NOMO-1 treated with DMSO at 0.1 percent for 48 hours (cell line): ENCODE data around the gene C8A.

Experiments used
- DNase-seq: peaks from one replicate; lab custom pipeline; 2025; ENCODE audit not compliant: unreplicated experiment; lab: John Stamatoyannopoulos, UW

C8A gene

GRCh38 chr1:56854521-56855099, at the start of gene C8A:
TSS of gene C8A (plus strand) at chr1:56854797. CDS start at chr1:56854902, 105 bp downstream.
- no peak for DNase-seq

DNA sequence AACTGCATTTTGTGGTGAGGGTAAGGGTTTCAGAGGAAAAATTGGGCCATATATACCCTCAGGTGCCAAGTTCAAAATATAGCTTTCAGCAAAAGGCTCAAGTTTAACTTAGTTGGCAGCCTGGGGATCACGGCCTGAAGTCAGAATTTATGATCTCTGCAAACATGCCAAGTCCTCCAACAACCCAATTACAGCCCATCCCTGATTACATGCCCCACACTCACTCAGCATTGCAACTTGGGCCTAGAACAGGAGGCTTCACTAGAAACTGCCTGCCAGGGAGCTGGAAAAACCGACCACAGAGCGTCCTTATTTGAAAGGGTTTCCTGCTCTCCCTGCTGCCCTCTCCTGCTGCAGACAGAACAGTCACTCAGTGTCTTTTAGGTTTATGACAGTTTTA, 47.8 kb upstream of the C8A start:
- no peak for DNase-seq

- no peak for DNase-seq
Measured at GRCh38 chr1:56808410-56808809, 46.2 kb upstream of the C8A start.

DNA sequence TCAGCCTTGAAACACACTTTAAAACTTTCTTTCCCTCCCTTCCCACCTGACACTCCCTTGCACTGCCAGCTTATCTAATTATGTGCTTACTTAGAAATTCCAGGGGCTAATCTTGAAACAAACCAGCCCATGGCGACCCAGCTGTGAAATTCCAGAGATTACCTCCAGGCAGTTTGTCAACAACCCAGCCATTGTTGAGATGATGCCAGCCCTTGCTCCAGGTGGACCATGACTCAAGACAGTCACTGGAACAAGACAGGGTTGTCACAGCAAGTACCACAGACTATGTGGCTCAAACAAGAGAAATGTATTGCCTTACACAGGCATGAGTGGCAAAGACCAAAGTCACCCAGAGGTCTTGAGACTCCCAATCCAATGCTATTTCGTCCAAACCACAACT, 43.3 kb upstream of the C8A start:
- no peak for DNase-seq

DNA sequence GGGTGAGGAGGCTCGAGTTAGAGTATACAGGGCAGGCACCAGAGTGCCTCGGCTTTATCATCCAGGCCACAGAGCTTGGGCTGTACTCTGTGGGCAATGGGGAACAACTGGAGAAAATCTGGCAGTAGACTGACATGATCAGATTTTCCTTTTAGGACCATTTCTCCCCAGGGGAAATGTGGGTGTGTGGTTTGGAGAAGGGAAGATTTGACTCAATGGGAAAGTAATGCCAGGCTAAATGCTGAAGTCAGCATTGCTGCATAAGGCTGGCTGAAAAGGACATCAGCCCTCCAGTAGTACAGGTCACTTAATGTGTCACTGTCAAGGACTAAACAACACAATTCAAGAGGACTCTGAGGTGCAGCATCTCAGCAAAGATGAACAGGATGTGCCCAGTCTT, 40.4 kb upstream of the C8A start:
- no peak for DNase-seq

- DNase-seq, result no peak
Measured at GRCh38 chr1:56816264-56816663, 38.3 kb upstream of the C8A start.

DNA sequence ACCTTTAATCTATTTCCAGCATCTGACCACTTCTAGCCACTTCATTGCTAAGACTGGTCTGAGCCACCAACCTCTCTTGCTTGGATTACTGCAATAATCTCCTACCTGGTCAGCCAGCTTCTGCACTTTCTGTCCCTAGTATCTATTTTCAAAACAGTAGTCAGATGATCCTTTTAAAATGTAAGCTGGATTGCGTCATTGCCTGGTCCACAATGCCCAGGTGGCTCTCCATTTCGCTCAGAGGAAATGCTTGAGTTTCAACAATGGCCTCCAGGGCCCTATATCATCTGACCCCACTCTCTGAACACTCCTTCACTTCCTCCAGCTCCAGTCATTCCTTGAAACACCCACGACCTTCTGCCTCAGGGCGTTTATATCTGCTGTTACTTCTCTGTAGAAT, 37.7 kb upstream of the C8A start:
- no peak for DNase-seq

DNA sequence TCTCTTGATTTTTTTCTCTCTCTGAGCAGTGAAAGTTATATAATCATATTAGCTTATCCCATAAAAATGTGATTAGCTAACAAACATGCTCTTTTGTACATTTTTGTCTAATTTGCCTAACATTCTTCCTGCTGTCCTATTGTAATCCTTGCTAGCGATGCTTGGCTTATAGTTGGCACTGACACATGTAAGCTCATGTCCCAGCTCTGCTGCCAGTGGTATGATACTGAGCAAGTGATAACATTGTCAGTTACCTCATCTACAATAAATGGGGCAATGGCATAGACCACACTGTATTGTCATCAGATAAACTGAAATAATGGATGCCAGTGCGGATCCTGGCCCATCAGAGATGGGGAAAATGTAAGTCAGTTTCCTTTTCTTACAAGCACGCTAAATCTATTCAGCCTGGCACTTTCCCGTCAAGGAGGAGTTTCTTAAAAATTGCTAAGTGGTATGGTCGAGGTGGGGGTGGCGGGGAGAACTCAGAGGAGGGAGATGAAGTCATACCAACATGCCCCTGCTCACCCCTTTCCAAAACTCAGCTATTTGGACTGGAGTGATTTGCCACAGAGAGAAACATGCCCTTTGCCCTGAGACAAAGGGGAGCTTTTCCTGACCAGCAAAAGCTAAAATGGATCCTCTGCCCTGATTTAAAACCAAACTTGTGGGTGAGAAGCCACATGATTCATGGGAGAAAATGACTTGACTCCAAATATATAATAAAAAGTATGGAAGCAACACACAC, 36.7 kb upstream of the C8A start:
- DNase-seq, result no peak

- DNase-seq, result no peak
Measured at GRCh38 chr1:56819387-56819899, 35.2 kb upstream of the C8A start, which contains the start of gene FYB2. TSS of gene FYB2 (minus strand) at chr1:56819404. CDS start at chr1:56819290, 114 bp downstream.

DNA sequence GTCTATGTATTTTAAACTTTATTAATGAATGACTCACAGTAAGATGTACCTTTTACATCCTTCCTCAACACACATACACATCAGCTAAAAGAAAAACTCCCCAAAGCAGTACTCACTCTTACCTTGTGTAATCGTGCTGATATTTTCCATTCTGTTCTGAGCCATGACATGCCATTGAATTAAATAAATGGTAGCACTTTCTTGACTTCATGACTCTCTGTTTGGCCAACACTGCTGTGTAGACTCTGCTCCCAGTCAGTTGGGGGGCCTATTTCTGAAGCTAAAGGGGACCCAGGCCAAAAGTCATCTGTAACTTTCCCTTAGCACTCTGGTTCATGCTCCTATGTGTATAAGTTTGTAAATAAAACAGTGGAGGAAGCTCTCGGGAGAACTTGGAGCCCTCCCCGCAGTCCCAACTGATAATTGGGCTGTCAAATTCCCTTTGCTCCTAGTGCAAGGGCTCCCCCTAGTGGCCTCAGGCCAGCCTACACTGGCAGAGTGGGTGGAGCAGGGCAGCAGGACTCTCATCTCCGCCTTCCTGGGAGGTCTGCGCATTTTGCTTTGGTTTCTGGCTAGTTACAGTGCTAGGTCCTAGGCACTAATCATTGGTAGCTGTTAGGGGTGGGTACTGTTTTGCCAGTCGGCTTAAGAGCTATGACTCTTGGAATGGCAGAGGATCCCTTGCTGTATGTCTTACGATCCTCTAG, 33.7 kb upstream of the C8A start:
- DNase-seq, result peak; percentile 66

GRCh38 chr1:56821462-56821797, 33.2 kb upstream of the C8A start:
- DNase-seq, result no peak

DNA sequence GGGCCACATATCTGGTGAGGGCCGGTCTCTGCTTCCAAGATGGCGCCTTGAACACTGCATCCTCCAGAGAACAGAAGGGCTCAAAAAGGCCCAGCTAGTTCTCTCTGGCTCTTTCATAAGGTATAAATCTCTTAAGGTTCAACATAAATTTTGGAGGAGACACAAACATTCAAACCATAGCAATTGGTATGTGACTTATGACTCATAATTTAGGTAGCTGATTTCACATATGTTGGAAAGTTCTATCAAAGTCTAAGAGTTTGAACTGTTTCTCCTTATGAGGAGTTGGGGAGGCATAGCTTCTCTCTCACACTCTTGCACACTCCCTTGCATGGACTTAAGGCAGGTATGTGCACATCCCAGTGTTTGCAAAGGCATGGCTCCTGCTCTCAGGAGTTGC, 30.3 kb upstream of the C8A start:
- no peak for DNase-seq

- DNase-seq, result no peak
Measured at GRCh38 chr1:56824938-56825337, 29.7 kb upstream of the C8A start.

DNA sequence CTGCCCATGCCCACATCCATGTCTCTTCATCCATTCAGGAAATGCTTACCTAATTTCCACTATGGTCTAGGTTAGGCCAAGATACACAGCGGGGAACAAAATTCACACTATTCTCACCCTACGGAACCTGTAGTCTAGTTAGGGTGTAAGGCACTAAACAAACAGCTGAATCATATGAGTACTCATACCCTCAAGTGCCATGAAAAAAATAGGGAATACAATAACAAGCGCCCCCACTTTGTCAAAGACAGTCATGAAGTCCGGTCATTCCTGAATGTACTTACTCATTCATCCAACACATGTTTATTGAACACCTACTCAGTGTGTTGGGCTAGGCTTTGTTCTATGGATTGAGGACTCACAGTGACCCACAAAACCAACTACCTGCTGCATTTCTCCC, 29.2 kb upstream of the C8A start:
- no peak for DNase-seq

DNA sequence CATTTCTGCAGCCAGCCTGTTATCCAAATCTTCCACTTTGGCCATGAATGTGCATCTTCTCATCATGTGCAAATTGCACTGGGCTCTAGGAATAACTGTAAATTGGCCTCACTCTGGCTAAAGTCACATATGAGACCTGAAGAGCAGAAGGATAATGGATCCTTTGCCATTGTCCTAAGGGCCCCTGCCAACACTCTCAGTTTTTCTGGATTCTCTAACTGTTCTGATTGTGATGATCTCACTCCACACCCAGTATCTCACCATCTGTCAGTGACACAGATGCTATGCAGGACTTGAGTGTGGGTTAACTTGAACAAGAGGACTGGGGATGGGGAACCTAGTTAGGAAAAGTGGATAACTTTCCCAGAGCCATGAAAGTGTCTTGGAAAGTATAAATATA, 26.9 kb upstream of the C8A start:
- no peak for DNase-seq

DNA sequence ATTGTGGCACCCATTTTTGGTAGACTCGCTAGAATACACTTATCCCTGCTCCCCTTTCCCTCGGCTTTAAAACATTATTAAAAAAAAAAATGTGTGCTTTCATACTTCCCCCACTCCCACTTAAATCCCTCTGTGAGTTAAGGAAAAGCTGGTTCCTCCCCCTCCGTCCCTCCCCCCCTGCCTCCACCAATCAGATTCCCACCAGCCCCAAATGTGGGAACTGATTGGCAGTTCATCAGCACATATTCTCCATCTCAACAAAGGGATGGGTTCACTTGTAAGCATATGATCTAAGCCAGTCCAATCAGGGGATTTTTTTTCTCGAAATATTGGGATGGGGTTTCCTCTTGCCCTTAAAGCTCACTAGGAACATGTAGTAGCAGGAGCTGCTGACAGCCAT, 24.5 kb upstream of the C8A start:
- DNase-seq, result no peak

DNA sequence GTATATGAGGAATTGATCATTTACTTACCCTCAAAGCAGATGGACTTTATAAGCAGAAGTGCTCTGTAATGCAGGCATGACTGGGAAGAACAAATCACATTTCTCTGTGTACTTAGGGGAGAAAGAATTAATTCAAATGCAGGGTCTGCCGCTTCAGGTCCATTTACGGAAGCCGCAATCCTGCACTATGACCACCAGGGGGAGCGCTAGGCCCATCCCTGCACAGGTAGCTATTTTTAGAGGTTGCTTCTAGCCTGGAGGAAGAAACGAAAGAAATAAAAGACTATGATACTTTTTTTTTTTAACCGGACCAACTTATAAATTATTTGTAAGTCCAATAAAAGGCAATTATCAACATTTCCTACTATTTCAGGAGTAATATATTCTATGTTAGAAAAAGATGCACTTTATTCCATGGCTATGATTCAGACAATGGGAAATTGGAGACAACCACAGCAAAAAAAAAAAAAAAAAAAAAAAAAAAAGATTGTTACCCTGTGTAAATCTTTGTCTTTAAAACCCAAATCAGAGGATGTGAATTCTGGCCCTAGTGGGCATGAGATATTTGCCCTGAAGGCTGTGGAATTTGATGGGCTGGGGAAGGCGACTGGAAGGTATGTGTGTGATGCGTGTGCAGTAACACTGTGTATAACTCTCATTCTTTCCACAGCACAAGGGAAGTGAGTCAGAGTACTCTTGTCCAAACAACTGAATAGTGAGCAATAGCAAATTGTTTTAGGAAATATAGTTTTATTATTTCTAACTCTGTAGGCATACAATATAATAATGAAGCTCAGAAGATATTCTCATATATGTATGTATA, 22.5 kb upstream of the C8A start:
- DNase-seq, result peak; percentile 62

- DNase-seq, result no peak
Measured at GRCh38 chr1:56833088-56833487, 21.5 kb upstream of the C8A start.

DNA sequence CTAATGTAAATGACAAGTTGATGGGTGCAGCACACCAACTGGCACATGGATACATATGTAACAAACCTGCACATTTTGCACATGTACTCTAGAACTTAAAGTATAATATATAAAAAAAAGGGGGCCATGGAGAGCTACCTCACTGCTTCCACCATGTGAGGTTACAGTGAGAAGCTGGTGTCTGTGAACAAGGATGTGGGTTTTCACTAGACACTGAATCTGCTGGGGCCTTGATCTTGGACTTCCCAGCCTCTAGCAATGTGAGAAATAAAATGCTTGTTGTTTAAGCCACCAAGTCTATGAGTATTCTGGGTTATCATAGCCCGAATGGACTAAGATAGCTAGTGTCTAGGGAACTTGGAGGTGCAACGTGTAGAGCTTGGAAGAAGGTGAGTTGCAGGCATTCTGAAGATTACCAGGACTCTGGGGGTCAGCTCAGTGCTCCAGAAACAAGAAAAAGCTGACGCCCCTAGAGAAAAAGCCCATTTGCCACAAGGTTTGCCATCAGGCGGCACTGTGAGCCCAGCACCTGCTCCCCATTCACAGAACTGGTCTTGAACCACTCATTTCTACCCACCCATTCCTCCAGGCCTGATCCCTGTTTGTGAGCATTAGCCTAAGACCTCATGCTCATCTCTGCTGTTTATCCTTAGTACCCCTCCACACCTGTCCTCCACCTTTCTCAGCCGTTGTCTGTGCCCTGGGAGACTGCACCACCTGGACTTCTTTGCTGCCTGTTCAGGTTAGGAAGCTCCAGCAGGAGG, 20.3 kb upstream of the C8A start:
- no peak for DNase-seq

DNA sequence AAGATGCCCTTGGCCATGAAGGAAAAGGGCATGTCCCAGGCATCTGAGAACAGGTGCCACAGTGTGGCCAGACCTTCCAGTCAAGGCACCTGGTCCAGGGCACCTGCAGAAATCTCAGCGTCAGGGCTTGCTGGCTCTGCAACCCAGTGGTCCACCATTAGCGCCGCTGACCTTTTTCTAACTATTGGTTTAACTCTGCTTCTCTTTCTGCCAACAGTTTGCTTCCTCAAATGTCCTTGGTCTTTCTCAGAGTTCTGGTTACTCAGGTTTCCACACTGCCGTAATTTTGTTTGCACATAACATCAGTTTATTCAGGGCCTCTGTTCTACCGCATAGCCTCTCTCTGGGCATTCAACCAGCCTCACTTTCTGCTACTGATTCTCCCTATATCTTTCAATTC, 18.9 kb upstream of the C8A start:
- no peak for DNase-seq

- no peak for DNase-seq
Measured at GRCh38 chr1:56836359-56836758, 18.2 kb upstream of the C8A start.
